PFSK-1 (cell line): Measurements from ENCODE around the gene RBM18.

ENCODE experiments used
- POLR2AphosphoS5 ChIP-seq: IDR thresholded peaks from 2 replicates; pipeline ENCODE4 v1.6.1; 2012; ENCODE audit warnings: low read depth, mild to moderate bottlenecking, control low read depth, low read length, moderate library complexity
- REST ChIP-seq, 2 experiments: IDR thresholded peaks; 2 replicates each; pipeline versions ENCODE4 v1.6.1 to v1.8.0; 2011 to 2012; ENCODE audit warnings: low read depth in 2 of 2, low read length in 2 of 2, control low read depth in 1 of 2, inconsistent platforms in 1 of 2, mild to moderate bottlenecking in 1 of 2, moderate library complexity in 1 of 2; ENCODE audit not compliant: insufficient read depth in 1 of 2
- SIN3A ChIP-seq: IDR thresholded peaks from 2 replicates; pipeline ENCODE4 v1.6.1; 2012; ENCODE audit warnings: mild to moderate bottlenecking, low read length, moderate library complexity, borderline replicate concordance; ENCODE audit not compliant: insufficient read depth

- TF ChIP-seq POLR2AphosphoS5 (no peak), REST (IDR thresholded peaks at IDR 0.05; ENCODE audit: insufficient read depth in 1 of 2, low read depth in 2 of 2, low read length in 2 of 2) (no peak), SIN3A (no peak)
Measured at GRCh38 chr9:122219856-122220672, 44.6 kb downstream of the RBM18 start.
